GM12891 (cell line): ENCODE data around the gene CCDC137.

Experiments used
- PAX5 ChIP-seq: IDR thresholded peaks from 2 replicates; pipeline ENCODE4 v1.6.1; 2011; ENCODE audit warnings: low read length, moderate library complexity, mild to moderate bottlenecking; ENCODE audit not compliant: insufficient read depth, severe bottlenecking
- POLR2A ChIP-seq: IDR thresholded peaks from 2 replicates; pipeline ENCODE4 v1.6.1; 2011; ENCODE audit warnings: low read depth, low read length, control low read depth
- POLR2AphosphoS5 ChIP-seq: IDR thresholded peaks from 2 replicates; pipeline ENCODE4 v1.6.1; 2011; ENCODE audit warnings: low read depth, low read length, control low read depth
- POU2F2 ChIP-seq: IDR thresholded peaks from 2 replicates; pipeline ENCODE4 v1.6.1; 2011; ENCODE audit warnings: low read depth, mild to moderate bottlenecking, control low read depth, low read length, moderate library complexity
- SPI1 ChIP-seq: IDR thresholded peaks from 2 replicates; pipeline ENCODE4 v1.6.1; 2011; ENCODE audit warnings: low read depth, low read length, control low read depth
- TAF1 ChIP-seq: IDR thresholded peaks from 2 replicates; pipeline ENCODE4 v1.6.1; 2011; ENCODE audit warnings: low read depth, low read length, control low read depth

DNA sequence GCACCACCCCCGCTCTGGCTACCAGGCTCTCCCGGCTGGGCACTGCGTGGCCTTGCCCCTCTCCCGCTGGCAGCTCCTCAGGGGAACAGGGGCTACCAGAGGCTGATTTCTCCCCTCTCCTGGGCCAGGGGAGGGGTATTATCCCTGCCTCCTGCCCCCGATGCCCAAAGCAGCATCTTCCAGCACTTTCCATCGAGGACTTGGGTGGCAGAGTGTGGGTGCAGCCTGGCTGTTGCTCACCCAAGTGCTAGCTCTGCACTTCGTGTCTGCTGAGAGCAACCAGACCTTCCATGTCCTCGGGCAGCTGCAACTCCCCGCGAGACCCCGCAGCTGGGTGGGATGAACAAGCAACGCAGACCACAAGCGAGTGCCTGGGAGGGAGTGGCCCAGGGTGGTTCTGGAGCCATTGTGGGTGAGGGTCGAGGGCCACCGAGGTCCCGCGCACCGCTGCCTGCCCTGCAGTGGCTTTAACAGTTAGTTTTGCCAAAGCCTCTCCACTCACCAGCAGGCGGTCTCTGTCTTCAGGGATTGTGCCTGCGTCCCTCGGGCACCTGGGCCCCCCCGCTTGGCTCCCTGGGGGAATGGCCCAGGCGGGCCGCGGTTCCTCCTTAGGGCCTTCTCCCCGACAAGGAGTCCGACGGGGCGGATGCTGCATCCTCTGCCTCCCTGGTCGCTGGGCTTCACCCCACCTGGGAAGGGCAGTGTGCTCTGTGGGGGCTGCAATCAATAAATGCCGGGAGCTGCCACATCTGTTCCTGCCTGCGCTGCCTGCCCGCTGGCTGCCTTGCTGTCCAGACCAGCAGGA, 53.9 kb downstream of the CCDC137 start:
- TF ChIP-seq POLR2A = no peak
- TF ChIP-seq POLR2AphosphoS5 = no peak
- TF ChIP-seq PAX5 = no peak
- no peak for TF ChIP-seq TAF1
- TF ChIP-seq POU2F2 = no peak
- TF ChIP-seq SPI1 = no peak
